ENCODE data around the gene C15orf62.

DNA sequence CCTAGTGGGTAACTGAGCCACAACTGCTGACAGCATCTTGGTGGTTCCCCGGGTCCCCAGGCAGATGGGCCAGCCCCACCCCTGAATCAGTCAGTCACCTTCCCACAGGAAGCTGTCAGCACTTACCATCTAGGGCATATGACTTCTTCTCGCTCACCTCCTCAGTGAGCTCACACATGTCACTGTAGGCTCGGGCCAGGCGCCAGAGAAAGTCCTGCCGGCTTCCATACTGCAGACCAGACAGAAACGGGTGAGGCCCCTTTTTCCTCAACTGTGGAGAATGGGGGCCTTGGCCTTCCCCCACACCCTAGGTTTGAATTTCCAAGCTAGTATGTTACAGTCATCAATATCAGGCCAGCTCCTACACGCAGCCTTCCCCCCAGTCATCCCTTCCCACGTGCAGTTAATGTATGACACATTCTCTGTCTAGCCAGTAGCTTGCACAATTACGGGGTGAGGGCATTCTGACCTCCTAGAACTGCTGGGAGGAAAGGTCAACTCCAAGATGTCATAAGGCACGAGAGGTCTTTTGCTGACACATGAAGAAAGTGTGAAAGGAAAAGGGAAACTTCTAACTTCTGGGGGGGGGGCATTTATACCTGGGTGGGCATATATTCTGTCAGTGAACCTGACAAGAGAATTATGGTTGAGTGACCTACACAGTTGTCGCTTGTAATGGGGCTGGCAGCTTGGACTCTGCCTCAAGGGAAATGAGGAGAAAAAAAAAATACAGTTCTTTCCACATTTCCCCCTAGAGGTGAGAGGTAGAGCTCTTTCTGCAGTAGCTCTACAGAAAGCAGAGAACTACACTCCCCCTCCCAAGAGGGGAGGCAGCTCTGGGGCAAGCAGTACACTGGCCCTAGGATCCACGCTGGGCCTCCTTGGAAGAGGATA, 25.6 kb upstream of the C15orf62 start:
- TF ChIP-seq EZH2 (IDR thresholded peaks at IDR 0.05; ENCODE audit: insufficient read depth, poor library complexity, severe bottlenecking) (no peak), EZH2phosphoT487 (IDR thresholded peaks at IDR 0.05; ENCODE audit: insufficient read depth, low read depth) (no peak)
